HG03575 (cell line): ENCODE measurements around the gene HLA-DMA.
"Not testable (repeated sequence)": the region's sequence is repeated elsewhere in the genome, so short reads cannot be mapped to it uniquely, and the experiment has no call there.

Experiments
- ATAC-seq: cut with Tn5 transposase; IDR thresholded peaks from one replicate; pipeline ENCODE4 v1.9.1; 2021; ENCODE audit not compliant: unreplicated experiment, insufficient number of reproducible peaks, low FRiP score; ENCODE audit errors: extremely low read depth

Gene HLA-DMA

DNA sequence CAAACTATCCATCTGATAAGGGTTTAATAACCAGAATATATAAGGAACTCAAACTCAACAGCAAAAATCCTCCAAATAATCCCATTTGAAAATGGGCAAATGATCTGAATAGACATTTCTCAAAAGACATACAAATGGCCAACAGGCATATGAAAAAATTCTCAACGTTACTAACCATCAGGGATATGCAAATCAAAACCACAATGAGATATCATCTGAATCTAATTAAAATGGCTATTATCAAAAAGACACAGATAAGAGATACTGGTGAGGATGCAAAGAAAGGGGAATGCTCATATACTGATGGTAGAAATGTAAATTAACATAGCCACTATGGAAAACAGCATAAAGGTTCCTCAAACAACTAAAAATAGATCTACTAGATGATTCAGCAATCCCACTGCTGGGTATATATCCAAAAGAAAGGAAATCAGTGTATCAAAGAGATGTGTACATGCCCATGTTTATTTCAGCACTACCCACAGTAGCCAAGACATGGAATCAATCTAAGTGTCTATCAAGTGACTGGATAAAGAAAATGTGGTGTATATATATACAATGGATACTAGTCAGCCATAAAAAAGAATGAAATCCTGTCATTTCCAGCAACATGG lies 9.4 kb upstream of the HLA-DMA start:
- no peak for ATAC-seq

DNA sequence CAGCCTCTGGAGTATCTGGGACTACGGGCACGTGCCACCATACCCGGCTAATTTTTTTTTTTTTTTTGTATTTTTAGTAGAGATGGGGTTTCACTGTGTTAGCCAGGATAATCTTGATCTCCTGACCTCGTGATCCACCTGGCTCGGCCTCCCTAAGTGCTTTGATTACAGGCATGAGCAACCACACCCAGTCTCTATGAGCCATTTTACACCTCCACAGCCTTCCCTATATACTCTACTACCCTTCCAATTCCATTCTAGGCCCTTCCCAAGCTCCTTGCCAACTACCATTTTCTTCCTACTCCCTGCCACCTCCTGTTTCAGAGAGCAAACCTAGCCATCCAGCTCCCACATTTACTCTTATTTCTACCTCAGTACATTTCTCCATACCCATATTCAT lies 7.7 kb upstream of the HLA-DMA start:
- ATAC-seq = no peak

DNA sequence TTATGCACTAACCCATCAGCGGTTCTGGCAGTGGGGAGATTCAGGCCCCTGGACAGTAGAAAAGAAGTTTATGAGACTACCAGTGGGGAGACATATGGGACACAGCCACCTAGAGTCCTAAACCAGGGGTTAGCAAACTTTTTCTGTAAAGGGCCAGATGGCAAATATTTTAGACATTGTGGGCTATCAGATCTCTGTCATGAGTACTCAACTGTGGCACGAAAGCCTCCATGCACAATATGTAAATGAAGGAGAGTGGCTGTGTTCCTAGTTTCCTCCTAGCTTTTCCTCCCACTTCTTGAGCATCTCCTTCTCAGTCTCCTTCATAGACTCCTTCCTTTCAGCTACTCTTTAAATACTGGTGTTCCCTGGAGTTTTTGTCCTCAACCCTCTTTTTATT lies 3.3 kb upstream of the HLA-DMA start:
- ATAC-seq = no peak

DNA sequence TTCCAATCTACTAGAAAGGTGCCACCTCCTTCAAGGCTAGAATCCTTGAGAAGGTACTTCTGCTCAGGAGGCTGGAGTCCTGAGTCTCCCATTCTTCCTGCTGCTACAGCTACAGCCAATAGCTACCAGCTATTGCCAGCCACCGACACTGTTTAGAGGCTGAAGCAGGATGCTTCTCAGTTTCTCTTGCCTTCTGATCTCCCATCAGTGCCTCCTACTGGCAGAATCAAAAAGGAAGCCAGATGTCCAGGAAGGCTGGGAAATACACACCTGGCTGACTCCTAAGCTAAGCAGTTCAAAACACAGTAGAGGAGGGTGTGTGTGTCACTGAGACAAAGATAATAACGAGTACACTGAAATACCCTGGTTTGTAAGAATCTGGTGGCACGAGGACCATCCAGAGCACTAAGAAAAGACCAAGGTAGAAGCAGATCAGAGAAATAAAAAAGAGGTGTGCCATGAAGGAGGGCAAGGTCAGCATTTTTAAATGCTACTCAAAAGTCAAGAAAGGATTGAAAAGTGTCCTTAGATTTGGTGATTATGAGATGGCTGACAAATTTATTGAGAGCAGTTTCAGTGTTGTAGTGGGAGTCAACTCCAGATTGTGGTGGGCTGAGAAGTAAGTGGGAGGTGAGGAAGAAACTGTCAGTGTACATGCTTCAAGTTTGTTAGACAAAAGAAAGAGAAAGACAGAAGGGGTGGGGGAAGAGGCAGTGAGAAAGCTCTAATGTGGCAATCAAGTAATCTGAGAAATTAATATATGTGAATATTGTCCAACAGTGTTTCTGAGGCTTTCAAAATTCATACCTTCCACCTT lies 2.3 kb upstream of the HLA-DMA start:
- no peak for ATAC-seq

DNA sequence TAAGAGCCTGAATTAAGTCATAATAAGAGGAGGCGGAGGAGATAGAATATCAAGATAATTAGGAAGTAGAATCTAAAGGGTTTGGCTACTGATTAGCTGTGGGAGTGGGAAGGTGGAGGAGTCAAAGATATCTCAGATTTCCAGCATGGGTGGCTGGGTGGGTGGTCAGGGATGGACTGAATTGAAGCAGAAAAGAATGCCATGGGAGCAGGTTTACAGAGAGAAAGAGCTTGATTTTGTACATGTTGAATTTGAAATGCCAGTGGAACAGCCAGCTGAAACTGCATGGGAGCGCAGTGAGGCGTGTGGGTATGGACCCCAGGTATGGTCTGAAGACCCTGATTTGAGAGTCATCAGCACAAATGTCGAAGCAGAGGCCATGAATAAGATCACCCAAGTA lies 1.4 kb upstream of the HLA-DMA start:
- ATAC-seq = no peak

DNA sequence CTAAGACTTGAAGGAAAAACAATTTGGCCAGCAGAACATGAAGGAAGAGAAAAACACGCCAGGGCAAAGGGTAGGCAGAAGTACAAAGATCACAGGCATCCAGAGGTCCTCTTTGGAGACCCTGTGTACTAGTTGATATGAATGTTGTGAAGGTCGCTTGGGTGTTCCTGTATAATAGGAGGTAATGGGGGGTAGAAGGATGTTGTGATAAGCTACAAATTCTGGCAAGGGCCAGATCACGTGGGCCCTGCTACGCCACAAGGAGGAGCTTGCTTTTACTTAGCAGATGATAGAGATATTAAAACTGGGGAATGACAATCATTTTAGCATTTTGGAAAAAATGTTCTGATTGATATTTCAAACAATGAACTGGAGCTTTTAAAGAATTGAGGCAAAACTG lies 878 bp upstream of the HLA-DMA start:
- no peak for ATAC-seq

DNA sequence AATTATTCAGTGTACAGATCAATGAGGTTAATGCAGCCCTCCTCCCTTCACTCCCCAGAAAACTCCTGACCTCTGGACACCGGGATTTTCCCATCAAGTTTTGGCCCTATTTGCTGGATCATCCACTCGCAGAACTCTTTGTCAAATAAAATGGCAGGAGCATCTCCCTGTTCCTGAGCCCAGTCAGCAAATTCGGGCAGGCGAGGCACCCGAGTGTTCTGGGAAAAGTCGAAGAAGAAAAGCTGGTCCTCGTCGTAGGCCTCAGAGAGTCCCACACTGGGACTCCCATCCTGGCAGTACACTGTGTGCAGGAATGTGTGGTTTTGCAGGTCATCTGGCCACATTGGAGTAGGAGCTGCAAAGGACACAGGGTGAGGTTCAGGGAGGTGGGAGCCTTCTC lies 2.4 kb downstream of the HLA-DMA start:
- no peak for ATAC-seq

DNA sequence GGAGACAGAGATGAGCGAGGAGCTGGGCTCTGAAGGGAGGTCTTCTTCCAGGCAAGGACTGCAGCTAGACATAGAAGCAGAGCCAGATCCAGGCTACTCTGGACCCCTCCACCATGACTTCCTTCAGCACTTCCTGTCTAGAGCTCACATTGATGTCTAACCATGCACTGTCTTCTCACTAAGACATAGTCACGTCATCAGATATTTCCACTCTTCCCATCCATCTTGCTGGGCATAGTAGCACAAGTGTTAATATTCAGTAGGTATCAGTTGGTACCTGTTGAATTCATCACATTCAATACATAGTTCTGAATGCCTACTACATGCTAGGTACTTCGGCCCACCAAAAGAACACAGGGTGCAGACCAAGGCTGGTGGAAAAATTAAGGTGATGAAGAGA lies 2.9 kb downstream of the HLA-DMA start:
- ATAC-seq = no peak

DNA sequence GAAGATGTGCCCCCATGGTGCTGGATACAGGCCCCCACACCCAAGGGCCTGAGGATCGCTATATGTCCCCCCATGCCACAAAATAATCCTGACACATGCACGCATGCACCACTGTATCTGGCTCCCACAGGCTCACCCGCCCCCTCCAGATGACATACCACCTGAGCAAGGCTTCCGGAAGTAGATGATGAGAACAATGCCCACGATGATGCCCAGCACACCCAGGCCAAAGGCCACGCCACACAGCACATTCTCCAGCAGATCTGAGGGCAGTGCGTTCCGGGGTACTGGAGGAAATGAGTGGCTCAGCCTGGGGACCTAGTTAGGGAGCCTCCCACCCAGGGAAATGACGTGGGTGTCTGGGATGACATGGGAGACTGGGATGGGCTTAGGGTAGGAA lies 3.8 kb downstream of the HLA-DMA start:
- ATAC-seq = no peak

DNA sequence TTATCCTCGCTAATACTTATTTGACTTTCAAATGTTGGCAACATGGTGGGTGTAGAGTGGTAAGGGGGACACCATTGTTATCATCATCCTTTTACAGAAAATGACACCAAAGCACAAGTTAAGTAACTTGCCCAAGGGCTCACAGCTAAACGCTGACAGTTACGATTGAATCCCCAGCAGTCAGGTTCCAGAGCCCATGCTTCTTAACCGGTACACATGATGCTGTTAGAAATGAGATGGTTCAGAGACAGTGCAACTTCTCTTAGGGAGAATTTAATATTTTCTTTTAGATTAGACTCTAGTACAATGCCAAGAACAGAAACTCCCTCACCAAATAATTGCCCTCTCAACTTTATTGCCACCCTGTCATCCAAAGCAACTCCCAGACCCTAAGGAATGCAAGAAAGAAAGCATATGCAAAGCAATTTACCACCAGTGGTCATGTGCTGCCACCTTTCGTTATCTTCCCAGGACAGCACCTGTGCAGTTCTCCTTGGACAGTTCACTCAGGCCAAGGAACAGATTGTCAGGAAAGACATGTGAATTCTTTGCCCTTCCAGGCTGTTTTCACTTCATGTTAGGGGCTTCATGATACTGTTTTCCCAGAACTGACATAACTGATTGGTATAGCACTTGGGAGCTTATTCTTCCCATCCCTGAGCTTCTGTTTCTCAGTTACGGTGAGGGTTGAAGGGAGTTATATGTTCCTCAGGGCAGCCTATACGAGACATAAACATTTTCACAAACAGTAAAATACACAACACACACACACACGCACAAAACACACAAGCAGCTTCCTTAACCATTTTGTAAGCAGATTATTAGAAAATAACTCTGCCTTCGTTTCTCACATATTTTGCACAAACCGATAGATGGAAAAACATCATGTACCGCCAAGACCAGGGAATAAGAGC lies 5.1 kb downstream of the HLA-DMA start:
- ATAC-seq = no peak

DNA sequence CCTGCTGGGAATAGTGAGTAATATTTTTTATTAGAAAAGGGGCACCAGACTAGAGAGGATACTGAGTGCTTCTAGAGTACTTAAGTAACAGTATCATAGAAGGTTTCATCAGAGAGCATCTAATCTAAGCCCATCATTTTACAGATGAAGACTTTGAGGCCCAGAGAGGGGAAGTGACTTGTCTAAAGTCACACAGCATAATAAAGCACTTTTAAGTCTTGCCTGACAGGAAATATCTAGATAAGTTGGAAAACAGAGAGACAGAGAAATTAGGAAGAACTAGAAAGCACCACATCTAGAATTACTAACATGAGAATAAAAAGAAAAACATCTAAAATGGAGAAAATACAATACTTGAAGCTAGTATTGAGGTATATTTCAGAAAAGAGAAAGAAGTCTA lies 6.0 kb downstream of the HLA-DMA start:
- no peak for ATAC-seq

DNA sequence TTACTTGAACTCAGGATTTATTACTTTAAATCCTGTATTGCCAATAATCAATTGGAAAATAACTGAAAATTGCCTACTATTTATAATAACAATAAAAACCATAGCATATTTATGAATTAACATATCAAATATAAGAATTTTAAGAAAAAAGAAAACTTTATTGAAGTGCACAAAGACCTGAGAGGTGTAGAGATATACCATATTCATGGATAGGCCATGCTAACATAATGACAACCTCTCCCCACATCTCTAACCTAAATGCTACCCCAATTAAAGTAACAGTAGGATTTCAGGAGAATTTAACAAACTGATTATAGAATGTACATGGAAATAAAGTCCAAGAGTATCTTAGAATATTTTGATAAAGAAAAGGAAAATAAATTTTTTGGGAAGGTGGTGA lies 6.9 kb downstream of the HLA-DMA start:
- no peak for ATAC-seq

DNA sequence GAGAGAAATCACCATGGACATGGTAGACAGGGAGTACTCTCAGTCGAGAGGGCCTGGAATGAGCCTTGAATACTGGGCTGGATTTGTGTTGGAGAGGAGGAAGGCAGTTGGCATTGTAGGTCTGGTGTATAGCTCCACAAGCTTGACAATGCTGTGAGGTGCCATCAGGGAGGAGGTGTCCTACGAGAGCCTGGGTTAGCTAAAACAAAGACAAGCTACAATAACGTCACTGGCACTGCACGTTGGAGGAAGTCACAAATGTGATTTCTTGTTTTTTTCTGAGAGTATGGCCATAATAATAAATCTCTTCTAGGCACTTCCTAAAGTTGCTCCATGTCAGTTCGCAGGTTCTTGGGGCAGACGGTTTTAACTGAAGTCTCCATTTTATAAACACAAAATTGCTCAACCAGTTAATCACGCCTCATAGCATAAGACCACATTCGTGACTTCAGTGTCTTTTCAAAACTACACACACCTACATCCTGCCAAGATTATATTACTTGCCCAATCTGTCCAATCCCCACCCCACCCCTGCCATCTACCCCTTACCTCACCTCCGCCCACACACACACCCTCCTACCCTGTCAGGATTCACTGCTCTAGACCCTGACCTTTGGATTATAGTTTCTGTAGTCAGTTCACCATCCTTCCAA lies 7.7 kb downstream of the HLA-DMA start:
- ATAC-seq = no peak

DNA sequence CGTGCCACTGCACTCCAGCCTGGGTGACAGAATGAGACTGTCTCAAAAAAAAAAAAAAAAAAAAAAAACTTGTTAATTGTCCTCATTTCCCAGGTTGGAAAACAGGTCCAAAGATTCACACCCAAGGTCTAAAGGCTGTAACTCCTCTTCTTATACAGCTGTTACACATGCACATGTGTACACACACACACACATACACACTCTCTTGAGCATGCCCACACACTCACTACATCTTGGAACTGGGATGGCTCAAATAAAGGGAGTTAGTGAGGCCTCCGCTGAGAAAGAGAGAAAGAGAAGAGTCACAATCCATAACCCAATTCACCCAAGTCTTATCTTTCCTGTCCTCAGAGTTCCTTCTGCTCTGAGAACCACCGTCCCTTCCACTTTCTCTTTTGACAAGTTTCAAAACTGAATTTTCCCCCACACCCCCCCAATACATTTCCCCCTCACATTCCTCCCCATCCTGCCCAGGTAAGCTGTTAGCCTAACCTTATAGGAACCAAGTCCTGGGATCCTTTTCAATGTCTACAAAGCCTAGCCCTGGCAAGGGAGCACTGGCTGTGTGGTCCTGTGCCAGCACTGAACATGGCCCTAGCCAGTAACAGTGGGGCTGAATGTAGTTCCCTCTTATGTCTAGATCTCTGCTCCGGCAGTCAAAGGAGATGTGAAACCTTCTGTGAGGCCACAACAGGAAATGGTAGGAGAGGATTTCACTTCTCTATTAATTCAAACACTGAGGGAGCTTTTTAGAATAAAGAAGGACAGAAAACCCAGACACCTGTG lies 8.8 kb downstream of the HLA-DMA start:
- ATAC-seq = no peak

DNA sequence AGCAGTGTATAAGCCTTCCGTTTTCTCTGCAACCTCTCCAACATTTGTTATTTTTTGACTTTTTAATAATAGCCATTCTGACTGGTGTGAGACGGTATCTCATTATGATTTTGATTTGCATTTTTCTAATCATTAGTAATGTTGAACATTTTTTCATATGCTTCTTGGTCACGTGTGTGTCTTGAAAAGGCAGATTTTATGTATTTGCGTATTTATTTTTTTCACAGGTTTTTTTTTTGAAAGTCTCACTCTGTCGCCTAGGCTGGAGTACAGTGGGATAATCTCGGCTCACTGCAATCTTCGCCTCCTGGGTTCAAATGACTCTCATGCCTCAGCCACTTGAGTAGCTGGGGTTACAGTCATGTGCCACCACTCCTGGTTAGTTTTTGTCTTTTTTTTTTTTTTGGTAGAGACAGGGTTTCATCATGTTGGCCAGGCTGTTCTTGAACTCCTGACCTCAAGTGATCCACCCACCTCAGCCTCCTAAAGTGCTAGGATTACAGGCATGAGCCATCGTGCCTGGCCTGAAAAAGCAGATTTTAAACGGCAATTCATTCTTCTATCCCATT lies 10.3 kb downstream of the HLA-DMA start:
- ATAC-seq = not testable (repeated sequence)

DNA sequence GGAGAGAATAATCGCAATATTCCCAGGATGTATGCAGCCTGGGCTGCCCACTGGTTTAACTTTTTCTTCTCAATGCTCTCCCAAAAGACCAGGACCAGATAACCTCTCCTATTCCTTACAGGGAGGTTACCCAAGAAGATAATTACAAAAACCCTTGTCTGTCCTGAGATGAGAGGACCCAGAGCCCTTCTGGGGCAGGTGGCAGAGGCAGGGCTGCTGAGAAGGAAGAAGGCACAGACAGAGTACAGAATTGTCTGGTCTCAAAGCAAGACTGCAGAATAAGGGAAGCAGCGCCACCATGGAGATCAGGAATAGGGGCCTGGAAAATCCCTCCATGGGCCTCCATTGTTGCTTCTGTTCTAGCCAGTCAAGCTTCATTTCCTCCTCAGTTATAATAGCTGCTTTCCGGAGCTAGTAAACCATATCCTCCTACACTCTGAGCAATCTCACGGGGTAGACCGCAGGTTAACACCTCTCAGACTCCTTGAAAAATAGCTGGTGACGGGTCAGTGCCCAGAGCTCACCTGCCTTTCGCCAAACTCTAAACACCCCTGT lies 11.6 kb downstream of the HLA-DMA start:
- no peak for ATAC-seq

DNA sequence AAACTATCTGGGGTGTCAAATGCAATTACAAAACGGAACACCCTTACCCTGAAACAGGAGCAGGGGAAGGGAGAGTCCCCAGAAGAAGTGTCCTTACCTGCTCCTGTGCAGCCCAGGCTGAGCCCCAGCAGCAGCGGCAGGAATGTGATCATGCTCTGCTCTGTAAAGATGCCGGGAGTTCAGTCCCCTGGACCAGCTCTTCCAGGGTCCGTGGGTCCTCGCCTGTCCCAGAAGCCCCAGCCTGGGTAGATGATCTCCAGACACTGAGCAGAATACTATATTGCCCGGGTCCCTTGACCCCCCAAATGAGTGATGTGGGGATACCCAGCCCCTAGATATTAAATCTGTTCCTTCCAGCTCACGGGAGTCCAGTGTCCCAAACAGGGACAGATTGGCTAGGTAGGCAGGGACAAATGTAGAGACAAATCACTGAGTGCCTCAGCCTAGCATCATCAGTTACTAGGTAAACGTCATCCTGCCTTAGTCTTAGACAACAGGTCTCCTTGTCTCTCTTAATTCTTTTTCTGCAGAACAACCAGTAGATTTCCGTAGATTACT lies 12.2 kb downstream of the HLA-DMA start, which contains the start of gene HLA-DMB:
Gene HLA-DMB, minus strand, starts transcription at position 373 of the 558 bp plus-strand sequence. Its CDS starts 221 bp downstream, at position 152.
- ATAC-seq = no peak

DNA sequence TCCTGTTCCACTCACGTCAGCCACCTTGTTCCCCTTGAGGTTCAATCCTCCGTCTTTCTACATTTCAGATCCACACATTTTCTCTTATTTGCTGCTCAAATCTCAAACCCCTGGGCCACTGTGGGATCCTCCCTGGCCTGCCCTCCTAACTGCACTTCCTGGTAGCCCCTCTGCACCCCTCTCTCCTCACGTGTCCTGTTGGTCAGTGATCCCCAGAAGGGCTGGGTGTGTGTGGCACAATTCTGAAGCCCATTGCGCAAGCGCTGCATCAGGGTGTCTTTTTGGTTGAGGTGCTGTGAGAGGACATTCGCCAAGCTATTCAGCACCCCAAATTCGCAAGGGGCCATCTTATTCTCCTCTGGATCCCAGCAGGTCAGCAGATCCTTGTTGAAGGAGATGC lies 14.4 kb downstream of the HLA-DMA start:
- no peak for ATAC-seq
